Measurements from ENCODE around the gene CEPT1.

DNA sequence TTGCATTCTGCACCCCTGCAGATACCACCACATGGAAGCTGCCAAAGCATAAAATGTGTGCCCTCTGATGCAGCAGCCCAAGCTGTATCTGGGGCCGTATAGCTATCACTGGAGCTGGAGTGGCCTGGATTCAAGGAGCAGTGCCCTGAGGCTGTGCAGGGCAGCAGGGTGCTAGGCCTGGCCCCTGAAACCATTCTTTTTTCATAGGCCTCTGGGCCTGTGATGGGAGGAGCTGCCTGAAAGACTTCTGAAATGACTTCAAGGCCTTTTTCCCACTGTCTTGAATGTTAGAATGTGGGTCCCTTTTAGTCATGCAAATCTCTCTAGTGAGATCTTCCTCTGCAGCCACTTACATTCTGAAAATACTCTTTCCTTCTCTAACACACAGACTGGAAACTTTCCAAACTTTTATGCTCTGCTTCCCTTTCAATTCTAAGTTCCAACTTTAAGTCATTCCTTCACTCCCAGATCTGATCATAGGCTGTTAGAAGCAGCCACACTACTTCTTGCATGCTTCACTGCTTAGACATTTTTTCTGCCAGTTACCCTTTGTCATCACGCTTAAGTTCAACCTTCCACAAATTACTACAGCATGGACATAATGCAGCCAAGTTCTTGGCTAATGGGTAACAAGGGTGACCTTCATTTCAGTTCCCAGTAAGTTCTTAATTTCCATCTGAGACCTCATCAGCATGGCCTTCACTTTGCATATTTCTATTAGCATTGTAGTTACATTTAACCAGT is 42.5 kb upstream of the CEPT1 start:
- TF ChIP-seq, protein P1, sequence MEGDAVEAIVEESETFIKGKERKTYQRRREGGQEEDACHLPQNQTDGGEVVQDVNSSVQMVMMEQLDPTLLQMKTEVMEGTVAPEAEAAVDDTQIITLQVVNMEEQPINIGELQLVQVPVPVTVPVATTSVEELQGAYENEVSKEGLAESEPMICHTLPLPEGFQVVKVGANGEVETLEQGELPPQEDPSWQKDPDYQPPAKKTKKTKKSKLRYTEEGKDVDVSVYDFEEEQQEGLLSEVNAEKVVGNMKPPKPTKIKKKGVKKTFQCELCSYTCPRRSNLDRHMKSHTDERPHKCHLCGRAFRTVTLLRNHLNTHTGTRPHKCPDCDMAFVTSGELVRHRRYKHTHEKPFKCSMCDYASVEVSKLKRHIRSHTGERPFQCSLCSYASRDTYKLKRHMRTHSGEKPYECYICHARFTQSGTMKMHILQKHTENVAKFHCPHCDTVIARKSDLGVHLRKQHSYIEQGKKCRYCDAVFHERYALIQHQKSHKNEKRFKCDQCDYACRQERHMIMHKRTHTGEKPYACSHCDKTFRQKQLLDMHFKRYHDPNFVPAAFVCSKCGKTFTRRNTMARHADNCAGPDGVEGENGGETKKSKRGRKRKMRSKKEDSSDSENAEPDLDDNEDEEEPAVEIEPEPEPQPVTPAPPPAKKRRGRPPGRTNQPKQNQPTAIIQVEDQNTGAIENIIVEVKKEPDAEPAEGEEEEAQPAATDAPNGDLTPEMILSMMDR (IDR thresholded peaks at IDR 0.05): no peak
- no peak for TF ChIP-seq POLR2AphosphoS5 (IDR thresholded peaks at IDR 0.05; ENCODE audit: insufficient read depth in 1 of 2, low read depth in 1 of 2)
- TF ChIP-seq POLR2A (IDR thresholded peaks at IDR 0.05): no peak
